ENCODE measurements around the gene CCDC86.

- no peak for TF ChIP-seq POLR2A (IDR thresholded peaks at IDR 0.05)
- TF ChIP-seq CTCF (IDR thresholded peaks at IDR 0.05): no peak
These were observed 36.6 kb downstream of the CCDC86 start for GRCh38 chr11:60878245-60879101.

Measured in vagina (tissue), 2 donors.